Glomerular visceral epithelial cell (primary cell): ENCODE measurements around the gene TACC3.
A peak's percentile ranks its signal among the peaks of the same experiment; 100 is the strongest.

Experiments used
- DNase-seq: peaks from one replicate; pipeline ENCODE4 v3.0.0-alpha.2; 2016; ENCODE audit errors: extremely low spot score

TACC3 gene

DNA sequence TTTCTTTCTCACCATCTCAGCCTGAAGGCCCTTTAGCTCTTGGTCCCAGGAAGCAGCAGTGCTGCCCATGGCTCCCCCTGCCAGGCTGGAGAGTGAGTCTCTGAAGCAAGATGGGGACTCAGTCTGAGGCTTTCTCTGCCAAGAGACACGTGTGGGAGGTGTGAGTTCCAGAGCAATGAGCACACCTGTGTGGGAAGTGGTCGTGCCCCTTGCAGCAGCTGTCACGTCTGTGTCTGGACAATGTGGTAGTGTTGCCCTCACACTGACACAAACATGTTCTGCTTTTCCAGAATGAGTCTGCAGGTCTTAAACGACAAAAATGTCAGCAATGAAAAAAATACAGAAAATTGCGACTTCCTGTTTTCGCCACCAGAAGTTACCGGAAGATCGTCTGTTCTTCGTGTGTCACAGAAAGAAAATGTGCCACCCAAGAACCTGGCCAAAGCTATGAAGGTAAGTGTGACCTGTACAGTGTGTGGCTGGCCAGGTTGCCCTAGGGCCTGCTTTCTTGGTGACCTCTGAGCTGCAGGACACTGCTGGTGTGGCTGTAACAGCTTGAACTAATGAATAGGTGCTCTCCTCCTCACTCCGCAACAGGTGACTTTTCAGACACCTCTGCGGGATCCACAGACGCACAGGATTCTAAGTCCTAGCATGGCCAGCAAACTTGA lies 1.9 kb downstream of the TACC3 start:
- no peak for DNase-seq

DNA sequence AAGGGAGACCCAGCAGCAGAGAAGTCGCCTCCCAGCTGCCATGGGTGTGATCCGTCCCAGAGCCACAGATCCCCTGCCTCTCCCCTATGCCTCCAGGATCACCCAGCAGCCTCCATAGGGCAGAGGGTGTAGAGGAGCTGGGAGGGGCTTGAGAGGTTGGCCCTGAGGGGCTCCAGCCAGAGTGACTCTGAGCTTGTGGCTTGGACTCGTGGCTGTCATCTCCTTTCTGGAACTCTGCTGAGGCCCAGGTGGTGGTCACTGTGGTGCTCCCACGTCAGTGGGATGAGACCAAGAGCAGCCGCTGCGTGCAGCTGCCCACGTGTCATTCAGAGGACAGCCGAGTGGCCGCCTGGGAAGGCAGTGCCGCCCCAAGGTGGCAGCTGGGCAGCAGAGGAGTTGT lies 4.2 kb downstream of the TACC3 start:
- no peak for DNase-seq

DNA sequence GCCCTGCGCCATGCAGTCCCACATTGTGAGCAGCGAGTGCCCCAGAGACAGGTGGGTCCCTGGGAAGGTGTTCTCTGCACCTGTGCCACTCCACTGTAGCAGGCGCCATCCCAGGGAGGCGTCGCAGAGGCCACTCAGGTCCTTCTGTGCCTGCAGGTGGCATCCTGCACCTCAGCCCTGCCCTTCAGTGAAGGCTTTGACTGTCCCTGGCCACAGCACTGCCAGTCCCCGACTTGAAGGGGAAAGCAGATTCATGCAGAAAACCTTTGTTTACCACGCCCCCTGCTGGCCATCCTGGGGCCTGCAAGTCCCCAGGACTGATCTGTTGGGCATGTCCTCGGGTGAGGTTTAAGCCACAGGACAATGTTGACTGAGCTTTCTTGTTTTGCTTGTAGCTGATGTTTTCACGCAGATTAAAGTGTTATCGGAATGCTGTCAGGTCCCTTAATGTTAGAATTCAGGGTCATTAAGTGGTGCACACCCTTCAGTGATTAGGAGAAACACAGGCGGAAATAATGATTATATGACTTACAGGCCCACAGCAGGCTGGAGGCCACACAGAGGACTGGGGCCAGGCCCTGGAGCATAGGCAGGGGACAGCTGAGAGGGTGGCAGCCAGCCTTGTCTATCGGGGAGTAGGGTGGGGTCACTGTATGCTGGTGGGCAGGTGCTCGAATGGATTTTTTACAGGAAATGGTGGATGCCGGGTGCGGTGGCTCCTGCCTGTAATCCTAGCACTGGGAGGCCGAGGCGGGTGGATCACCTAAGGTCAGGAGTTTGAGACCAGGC lies 5.0 kb downstream of the TACC3 start:
- DNase-seq = peak; percentile 88

DNA sequence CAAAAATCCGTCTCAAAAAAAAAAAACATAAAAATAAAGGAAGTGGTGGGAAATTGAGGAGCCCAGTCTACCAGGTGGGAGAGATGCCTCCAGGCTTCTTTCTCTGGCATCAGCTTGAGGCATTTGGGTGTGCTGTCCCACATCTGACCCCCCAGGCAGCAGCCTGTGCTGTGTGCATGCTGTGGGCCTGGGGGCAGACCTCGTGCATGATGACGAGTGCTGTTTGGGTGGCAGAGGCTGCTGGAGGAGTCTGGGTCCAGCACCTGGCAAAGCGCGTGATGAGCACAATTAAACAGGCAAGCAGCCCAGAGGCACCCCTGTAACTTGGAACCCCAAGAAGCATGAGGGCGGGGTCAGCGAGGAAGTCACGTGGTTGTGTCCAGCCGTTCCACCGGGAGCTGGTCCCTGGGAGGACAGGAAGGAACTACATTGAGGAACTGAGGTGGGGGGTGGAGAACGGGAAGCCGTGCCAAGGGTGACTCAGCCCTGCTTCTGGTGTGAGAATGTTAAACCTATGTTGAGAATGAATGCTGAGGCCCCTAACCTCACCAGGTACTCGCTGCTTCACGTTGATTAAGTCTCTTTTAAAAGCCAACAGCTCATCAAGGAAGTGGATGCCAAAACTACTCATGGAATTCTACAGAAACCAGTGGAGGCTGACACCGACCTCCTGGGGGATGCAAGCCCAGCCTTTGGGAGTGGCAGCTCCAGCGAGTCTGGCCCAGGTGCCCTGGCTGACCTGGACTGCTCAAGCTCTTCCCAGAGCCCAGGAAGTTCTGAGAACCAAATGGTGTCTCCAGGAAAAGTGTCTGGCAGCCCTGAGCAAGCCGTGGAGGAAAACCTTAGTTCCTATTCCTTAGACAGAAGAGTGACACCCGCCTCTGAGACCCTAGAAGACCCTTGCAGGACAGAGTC lies 6.1 kb downstream of the TACC3 start:
- DNase-seq = peak; percentile 94

GRCh38 chr4:1728061-1728980 lies 7.0 kb downstream of the TACC3 start:
- no peak for DNase-seq

GRCh38 chr4:1730532-1731135 lies 9.3 kb downstream of the TACC3 start:
- no peak for DNase-seq

- peak; percentile 78 for DNase-seq
Measured at GRCh38 chr4:1731180-1731579, 9.9 kb downstream of the TACC3 start.

- no peak for DNase-seq
Measured at GRCh38 chr4:1732911-1733310, 11.6 kb downstream of the TACC3 start.

- no peak for DNase-seq
Measured at GRCh38 chr4:1735215-1735614, 13.9 kb downstream of the TACC3 start.

GRCh38 chr4:1736812-1737211 lies 15.5 kb downstream of the TACC3 start:
- no peak for DNase-seq

- no peak for DNase-seq
Measured at GRCh38 chr4:1737666-1738065, 16.3 kb downstream of the TACC3 start.

- no peak for DNase-seq
Measured at GRCh38 chr4:1738410-1738809, 17.1 kb downstream of the TACC3 start.

- DNase-seq = no peak
Measured at GRCh38 chr4:1739358-1739757, 18.0 kb downstream of the TACC3 start.

DNA sequence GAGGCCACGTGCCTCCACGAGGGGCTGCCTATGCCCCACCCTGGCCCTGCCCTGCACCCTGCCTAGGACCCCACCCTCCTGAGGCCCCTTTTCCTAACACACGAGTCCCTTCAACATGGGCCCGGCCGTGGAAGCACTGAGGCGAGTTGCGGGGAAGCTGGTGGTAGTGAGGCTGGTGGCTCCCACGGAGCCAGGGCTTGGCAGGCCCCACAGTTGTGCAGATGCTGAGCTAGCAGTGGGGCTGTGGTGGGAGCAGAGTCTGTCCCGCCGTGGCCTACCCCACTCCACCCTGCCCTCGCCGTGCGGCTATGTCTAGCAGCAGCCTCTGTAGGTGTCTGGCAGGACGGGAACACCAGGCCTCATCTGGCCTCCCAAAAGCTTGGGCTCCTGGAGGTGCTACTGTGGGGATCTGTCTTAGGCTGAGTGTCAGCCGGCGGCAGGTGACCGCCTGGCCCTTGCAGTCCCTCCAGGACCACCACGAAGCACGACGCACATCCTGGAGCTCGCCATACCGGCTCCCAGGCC lies 18.8 kb downstream of the TACC3 start:
- no peak for DNase-seq

DNA sequence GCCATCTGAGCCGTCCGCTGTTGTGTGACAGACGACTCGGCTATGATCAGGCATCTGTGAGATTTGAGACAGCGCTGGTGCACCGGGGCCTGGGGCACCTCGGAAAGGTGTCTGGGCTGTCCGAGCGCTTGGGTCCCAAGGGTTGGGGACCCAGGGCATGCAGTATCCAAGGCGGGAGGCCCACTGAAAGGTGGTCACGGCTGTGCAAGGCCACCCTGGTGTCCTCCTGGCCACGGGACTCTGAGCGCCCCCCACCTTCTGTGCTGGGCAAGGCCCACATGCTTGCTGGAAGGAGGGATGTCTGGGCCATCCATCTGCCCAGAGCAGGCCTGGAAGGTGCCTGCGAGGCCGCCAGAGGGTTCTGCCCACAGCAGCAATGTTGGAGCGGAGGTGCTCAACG lies 19.9 kb downstream of the TACC3 start:
- no peak for DNase-seq

GRCh38 chr4:1743551-1743950 lies 22.2 kb downstream of the TACC3 start:
- DNase-seq = no peak

- no peak for DNase-seq
Measured at GRCh38 chr4:1743975-1744374, 22.7 kb downstream of the TACC3 start.

DNA sequence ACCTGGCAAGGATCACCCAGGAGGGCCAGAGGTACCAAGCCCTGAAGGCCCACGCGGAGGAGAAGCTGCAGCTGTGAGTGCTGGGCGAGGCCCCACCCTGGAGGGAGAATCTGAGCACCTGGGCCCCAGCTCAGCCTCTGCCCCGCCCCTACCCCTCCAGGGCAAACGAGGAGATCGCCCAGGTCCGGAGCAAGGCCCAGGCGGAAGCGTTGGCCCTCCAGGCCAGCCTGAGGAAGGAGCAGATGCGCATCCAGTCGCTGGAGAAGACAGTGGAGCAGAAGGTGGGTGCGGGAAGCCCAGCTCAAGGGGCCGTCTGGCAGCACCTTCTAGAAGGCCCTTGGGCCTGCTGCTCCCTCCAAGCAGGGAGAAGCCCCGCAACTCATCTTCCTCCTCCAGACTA lies 23.2 kb downstream of the TACC3 start:
- no peak for DNase-seq

DNA sequence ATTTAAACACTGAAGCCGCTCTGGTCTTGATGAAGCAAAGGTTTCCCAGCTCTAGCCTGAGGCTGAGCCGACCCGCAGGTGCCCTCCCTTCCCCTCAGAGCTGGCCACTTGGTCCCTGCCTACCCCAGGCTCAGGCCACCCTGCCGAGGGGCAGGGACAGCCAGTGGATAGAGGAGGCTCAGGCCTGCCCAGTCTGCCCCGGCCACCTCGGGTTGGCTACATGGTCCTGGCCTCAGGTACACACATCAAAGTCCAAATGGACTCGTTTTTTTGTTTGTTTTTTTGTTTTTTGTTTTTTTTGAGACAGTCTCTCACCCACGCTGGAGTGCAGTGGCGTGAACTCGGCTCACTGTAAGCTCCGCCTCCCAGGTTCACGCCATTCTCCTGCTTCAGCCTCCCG lies 23.8 kb downstream of the TACC3 start:
- no peak for DNase-seq

DNA sequence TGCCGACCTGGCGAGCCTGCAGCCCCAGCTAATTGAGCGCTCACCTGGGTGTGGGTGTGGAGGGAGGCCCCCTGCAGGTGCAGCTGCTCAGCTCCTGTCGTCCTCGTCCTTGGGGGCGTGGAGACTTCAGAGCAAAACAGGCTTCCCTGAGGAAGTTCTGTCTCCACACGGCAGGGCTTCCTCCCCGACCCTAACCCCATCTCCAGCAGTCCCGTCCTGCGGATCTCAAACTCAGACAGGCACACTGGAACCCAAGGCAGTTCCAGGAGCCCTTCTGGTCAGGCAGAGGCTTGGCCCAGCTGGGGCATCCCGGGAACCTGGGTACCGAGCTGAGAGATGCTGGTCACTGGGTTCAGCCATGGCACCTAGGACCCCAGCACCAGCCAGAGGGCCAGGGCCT lies 24.4 kb downstream of the TACC3 start:
- DNase-seq = no peak

- DNase-seq = peak; percentile 79
Measured at GRCh38 chr4:1746265-1746691, 25.0 kb downstream of the TACC3 start.
